K562 (cell line): ENCODE data around the gene MYO10. TPM values are rescaled to one million over a fixed set of nuclear protein-coding genes. Genes with fewer than 3 reads are reported as not detected.

ENCODE experiments used
- ATAC-seq: fragments of 200-7000 bp; cut with Tn5 transposase; 3 replicates; pipeline ENCODE4 v1.9.1; 2020; ENCODE audit warnings: moderate library complexity
- BruUV-seq: library from RNA; stranded (reverse); fragments of 400-500 nt; replicated peaks from 2 replicates; lab custom pipeline; 2021; lab: Mats Ljungman, UMichigan
- CTCF ChIA-PET: fragments of 300-600 bp; formaldehyde crosslinking; extraction: SDS; loops from one replicate; lab custom pipeline; 2021; ENCODE audit warnings: low intra/inter-chr PET ratio; lab: Yijun Ruan, JAX
- POLR2A ChIA-PET: fragments of 300-600, 350-650 bp; sonication (Branson Sonifier 250); formaldehyde crosslinking; extraction: SDS; loops from one replicate; lab custom pipeline; 2021; ENCODE audit warnings: antibody characterized with exemption, inconsistent platforms; lab: Yijun Ruan, JAX
- DNase-seq, 4 experiments: peaks; one replicate each; pipeline versions ENCODE4 v3.0.0 to v3.0.0-alpha.2; 2011 to 2018; ENCODE audit warnings: low spot score in 3 of 4, mixed read lengths in 3 of 4; ENCODE audit errors: extremely low read depth in 1 of 4
- FAIRE-seq: peaks from 2 replicates; lab custom pipeline; 2011; peaks lifted over from hg19 to GRCh38; lab: Jason Lieb, UNC
- H2AFZ ChIP-seq: 2 replicates; pipeline ENCODE4 v1.6.0; 2011; ENCODE audit warnings: low read depth, low read length, control low read depth, inconsistent platforms
- H3K27ac ChIP-seq: fragments of 200-600 bp; 3 replicates; pipeline ENCODE4 v1.8.0; 2011; ENCODE audit warnings: low read depth, mild to moderate bottlenecking, control low read depth, inconsistent platforms, low read length, moderate library complexity, mixed read lengths; ENCODE audit errors: extremely low read depth
- H3K27me3 ChIP-seq, 2 experiments: fragments of 300-600 bp in 1 of 2; 2 replicates in 1 of 2; 3 replicates in 1 of 2; pipeline versions ENCODE4 v1.6.0 to v1.8.0; 2011; ENCODE audit warnings: inconsistent platforms in 2 of 2, low read length in 2 of 2, mild to moderate bottlenecking in 1 of 2, mixed read lengths in 1 of 2, moderate library complexity in 1 of 2; ENCODE audit not compliant: control insufficient read depth in 2 of 2, insufficient read depth in 2 of 2
- H3K36me3 ChIP-seq: fragments of 300-600 bp; 3 replicates; pipeline ENCODE4 v1.8.0; 2011; ENCODE audit warnings: mild to moderate bottlenecking, low read length, inconsistent platforms; ENCODE audit not compliant: control insufficient read depth, insufficient read depth
- H3K4me1 ChIP-seq, 2 experiments: fragments of 200-600 bp in 1 of 2; replicated peaks in 1 of 2; 2 replicates in 1 of 2; 3 replicates in 1 of 2; pipeline versions ENCODE4 v1.5.1 to v1.8.0; 2011; ENCODE audit warnings: inconsistent platforms in 2 of 2, low read length in 2 of 2, mild to moderate bottlenecking in 1 of 2, mixed read lengths in 1 of 2, moderate library complexity in 1 of 2; ENCODE audit not compliant: control insufficient read depth in 2 of 2, insufficient read depth in 2 of 2
- H3K4me2 ChIP-seq: 2 replicates; pipeline ENCODE4 v1.6.1; 2011; ENCODE audit warnings: low read length, control low read depth, inconsistent platforms, mixed read lengths; ENCODE audit not compliant: insufficient read depth
- H3K4me3 ChIP-seq: fragments of 200-600 bp; sonication (generic), shearing (Covaris generic); 2 replicates; pipeline ENCODE4 v1.5.1; 2016; ENCODE audit warnings: control low read depth, inconsistent platforms
- H3K79me2 ChIP-seq: fragments of 200-600 bp; 3 replicates; pipeline ENCODE4 v1.8.0; 2011; ENCODE audit warnings: low read length, inconsistent platforms; ENCODE audit not compliant: control insufficient read depth, insufficient read depth
- H3K9ac ChIP-seq, 2 experiments: 2 replicates each; pipeline versions ENCODE4 v1.6.0 to v1.6.1; 2011; ENCODE audit warnings: low read depth in 2 of 2, low read length in 2 of 2, control low read depth in 1 of 2, inconsistent platforms in 1 of 2, mild to moderate bottlenecking in 1 of 2, mixed read lengths in 1 of 2; ENCODE audit not compliant: insufficient read depth in 1 of 2
- H3K9me1 ChIP-seq: one replicate; pipeline ENCODE4 v1.6.0; 2011; ENCODE audit warnings: inconsistent platforms, mild to moderate bottlenecking, low read length, moderate library complexity; ENCODE audit not compliant: control insufficient read depth, insufficient read depth
- H3K9me3 ChIP-seq: replicated peaks from 2 replicates; pipeline ENCODE4 v1.5.1; 2011; ENCODE audit warnings: low read depth, low read length, inconsistent platforms; ENCODE audit not compliant: control insufficient read depth, insufficient read depth
- H4K20me1 ChIP-seq: replicated peaks from 2 replicates; pipeline ENCODE4 v1.6.1; 2011; ENCODE audit warnings: low read length, inconsistent platforms, mixed read lengths; ENCODE audit not compliant: control insufficient read depth, insufficient read depth
- ATF3 ChIP-seq, 2 experiments: fragments of 450-650 bp in 1 of 2; sonication (generic) in 1 of 2; formaldehyde crosslinking in 1 of 2; IDR thresholded peaks in 1 of 2; conservative IDR thresholded peaks in 1 of 2; 2 replicates each; pipeline versions ENCODE4 v1.6.1 to v1.8.1; 2016 to 2023; ENCODE audit warnings: mild to moderate bottlenecking in 2 of 2, moderate library complexity in 2 of 2, inconsistent platforms in 1 of 2, missing genetic modification reagents in 1 of 2
- CEBPG ChIP-seq, 3 experiments: fragments of 200-800 bp in 1 of 3; sonication (Bioruptor generic) in 1 of 3; sonication (generic) in 1 of 3; formaldehyde crosslinking in 1 of 3; IDR thresholded peaks in 2 of 3; conservative IDR thresholded peaks in 1 of 3; 2 replicates each; pipeline versions ENCODE4 v1.6.1 to v1.8.0; 2016 to 2022; ENCODE audit warnings: missing compliant biosample characterization in 2 of 3, missing genetic modification characterization in 2 of 3, mild to moderate bottlenecking in 1 of 3, missing genetic modification reagents in 1 of 3
- ZNF589 ChIP-seq: fragments of 200-800 bp; sonication (Bioruptor generic); IDR thresholded peaks from 2 replicates; pipeline ENCODE4 v1.6.1; 2016; ENCODE audit warnings: low read depth, missing genetic modification characterization, missing compliant biosample characterization
- WGBS: fragments of 100-300 bp; shearing (Covaris generic); methylation state at CpG from one replicate; pipeline ENCODE4 v1.1.6; 2016; ENCODE audit warnings: low coverage, mixed read lengths; ENCODE audit not compliant: insufficient coverage; ENCODE audit errors: missing lambda C conversion rate; 5-methylcytosine and 5-hydroxymethylcytosine counted together
- in situ Hi-C: fragments of 300-500 bp; cut with MboI; formaldehyde crosslinking; loops from 4 replicates; pipeline ENCODE4 v1.15.0; 2018; ENCODE audit warnings: inconsistent platforms, mixed read lengths
- intact Hi-C: fragments of 100-400 bp; cut with micrococcal nuclease; formaldehyde crosslinking; loops from 2 replicates; pipeline ENCODE4 v1.14.2; 2022
- polyA plus RNA-seq, 8 experiments: library from polyadenylated mRNA; depleted of rRNA in 4 of 8; stranded (reverse) in 5 of 8; unstranded in 3 of 8; fragments of >200 nt; fragmentation: Nextera tagmentation in 2 of 8; fragmentation: Illumina TruSeq in 1 of 8; extraction: Ambion mirVana in 2 of 8; extraction: Trizol in 1 of 8; gene quantifications; 2 replicates each; pipeline versions ENCODE4 v1.2.1 to v1.2.3, GENCODE V29; 2011 to 2014; ENCODE audit warnings: inconsistent platforms in 1 of 8, missing spikeins in 1 of 8
- total RNA-seq, 7 experiments: library from RNA; depleted of rRNA in 6 of 7; stranded (reverse); fragments of >200 nt in 6 of 7; fragmentation: Illumina TruSeq in 2 of 7; extraction: Trizol in 2 of 7; gene quantifications; 2 replicates each; pipeline versions ENCODE4 v1.2.1 to v1.2.3, GENCODE V29; 2011 to 2021; ENCODE audit warnings: low replicate concordance in 1 of 7

The MYO10 gene
- total and polyA plus RNA-seq, 9 of the 15 experiments (the other 6 are each of a cell fraction or from before 2014, with no cell fraction given): 0.04 to 0.24 TPM; not detected in 7

- ATAC-seq (no peak), FAIRE-seq (no peak), DNase-seq (no peak)
- H3K9me1 ChIP-seq: no peaks in the 10 kb centered on the region
- no peak overlapping the region for H3K4me2 ChIP-seq
- no peaks in the 10 kb centered on the region; a peak in 1 of 5 replicates for H3K27me3 ChIP-seq
- H2AFZ ChIP-seq: no peak overlapping the region
- CTCF ChIA-PET: no interaction called here
- WGBS: 0% methylated on average over 4 of the region's 4 CpGs
- intact Hi-C loops: no loop called here
- no peak for TF ChIP-seq CEBPG (CRISPR knock-in tag; IDR thresholded peaks at IDR 0.05)
- peak in 1 of 2 experiments; percentile 30; a peak in 1 of 4 replicates for TF ChIP-seq CEBPG (tag; conservative IDR thresholded peaks at IDR 0.05 in 1 of 2, IDR thresholded peaks at IDR 0.05 in 1 of 2)
- peak; percentile 41; the same call in 1 of the 2 replicates for TF ChIP-seq ATF3 (IDR thresholded peaks at IDR 0.05)
- TF ChIP-seq ATF3 (CRISPR knock-in tag; conservative IDR thresholded peaks at IDR 0.05): no peak
- TF ChIP-seq ZNF589 (CRISPR knock-in tag): no peak
- no peaks in the 10 kb centered on the region for H3K79me2 ChIP-seq
- no peak overlapping the region for H3K4me3 ChIP-seq
- no peak overlapping the region for H3K27ac ChIP-seq
- in situ Hi-C loops: no loop called here
- H4K20me1 ChIP-seq: no peaks in the 10 kb centered on the region
- H3K36me3 ChIP-seq: no peaks in the 10 kb centered on the region
- H3K9me3 ChIP-seq: no peaks in the 10 kb centered on the region
- no peak overlapping the region for H3K9ac ChIP-seq
- BruUV-seq: no TSS peak
- H3K4me1 ChIP-seq: no peaks in the 10 kb centered on the region
- POLR2A ChIA-PET: interaction anchor here (0.6 kb wide), 1 partner anchor 441 kb away, joined by 4 read pairs; no protein-coding TSS in a partner anchor
Measured at GRCh38 chr5:16639206-16639605, 296.9 kb downstream of the MYO10 start.
